Mesenchymal stem cell (in vitro differentiated cells and primary cell): Measurements from ENCODE around the gene RCBTB2.
"Not testable (repeated sequence)": the region's sequence is repeated elsewhere in the genome, so short reads cannot be mapped to it uniquely, and the experiment has no call there.

ENCODE experiments used
- DNase-seq: peaks from one replicate; pipeline ENCODE4 v3.0.0-alpha.2; 2013
- H2AFZ ChIP-seq: one replicate; pipeline ENCODE4 v1.6.1; 2013; ENCODE audit warnings: low read depth, mild to moderate bottlenecking, control low read depth, inconsistent platforms, low read length, moderate library complexity
- H2AK5ac ChIP-seq: 2 replicates; pipeline ENCODE4 v1.6.1; 2013; ENCODE audit warnings: low read length, moderate library complexity, mild to moderate bottlenecking, inconsistent platforms; ENCODE audit not compliant: severe bottlenecking
- H2BK120ac ChIP-seq: one replicate; pipeline ENCODE4 v1.6.1; 2013; ENCODE audit warnings: low read depth, mild to moderate bottlenecking, inconsistent platforms, low read length, moderate library complexity
- H2BK12ac ChIP-seq, 2 experiments: one replicate each; pipeline ENCODE4 v1.6.1; 2013; ENCODE audit warnings: inconsistent platforms in 2 of 2, low read length in 2 of 2, mild to moderate bottlenecking in 2 of 2, moderate library complexity in 2 of 2, control low read depth in 1 of 2
- H2BK15ac ChIP-seq: one replicate; pipeline ENCODE4 v1.6.1; 2013; ENCODE audit warnings: mild to moderate bottlenecking, low read depth, inconsistent platforms; ENCODE audit not compliant: poor library complexity, severe bottlenecking
- H2BK5ac ChIP-seq: 2 replicates; pipeline ENCODE4 v1.6.1; 2013; ENCODE audit warnings: low read depth, mild to moderate bottlenecking, low read length, control low read depth, inconsistent platforms; ENCODE audit not compliant: poor library complexity, severe bottlenecking
- H3K14ac ChIP-seq, 2 experiments: one replicate each; pipeline ENCODE4 v1.6.1; 2013; ENCODE audit warnings: inconsistent platforms in 2 of 2, low read length in 2 of 2, control low read depth in 1 of 2, mild to moderate bottlenecking in 1 of 2, moderate library complexity in 1 of 2
- H3K18ac ChIP-seq, 2 experiments: one replicate each; pipeline ENCODE4 v1.6.1; 2013; ENCODE audit warnings: inconsistent platforms in 2 of 2, low read length in 2 of 2, control low read depth in 1 of 2, low read depth in 1 of 2, mild to moderate bottlenecking in 1 of 2
- H3K23ac ChIP-seq, 2 experiments: one replicate each; pipeline ENCODE4 v1.6.1; 2013; ENCODE audit warnings: inconsistent platforms in 2 of 2, low read length in 2 of 2, mild to moderate bottlenecking in 2 of 2, moderate library complexity in 2 of 2, control low read depth in 1 of 2
- H3K27ac ChIP-seq: 2 replicates; pipeline ENCODE4 v1.5.1; 2013; ENCODE audit warnings: mild to moderate bottlenecking, moderate library complexity, low read length, control low read depth, inconsistent platforms; ENCODE audit not compliant: poor library complexity, severe bottlenecking
- H3K27me3 ChIP-seq, 2 experiments: 2 replicates each; pipeline versions ENCODE4 v1.6.1 to v1.7.0; 2013; ENCODE audit warnings: low read length in 2 of 2, mild to moderate bottlenecking in 2 of 2, moderate library complexity in 2 of 2, control low read depth in 1 of 2, inconsistent platforms in 1 of 2; ENCODE audit not compliant: control insufficient read depth in 1 of 2, insufficient read depth in 1 of 2
- H3K36me3 ChIP-seq, 2 experiments: 2 replicates each; pipeline versions ENCODE4 v1.6.1 to v1.7.0; 2013; ENCODE audit warnings: low read length in 2 of 2, control low read depth in 1 of 2, inconsistent platforms in 1 of 2, low read depth in 1 of 2, mild to moderate bottlenecking in 1 of 2; ENCODE audit not compliant: insufficient read depth in 2 of 2, control insufficient read depth in 1 of 2
- H3K4ac ChIP-seq, 2 experiments: one replicate each; pipeline ENCODE4 v1.6.1; 2013; ENCODE audit warnings: inconsistent platforms in 2 of 2, low read length in 2 of 2, mild to moderate bottlenecking in 2 of 2, moderate library complexity in 2 of 2, control low read depth in 1 of 2, low read depth in 1 of 2
- H3K4me1 ChIP-seq: 2 replicates; pipeline ENCODE4 v1.6.1; 2013; ENCODE audit warnings: low read depth, low read length, control low read depth; ENCODE audit not compliant: control insufficient read depth, insufficient read depth
- H3K4me2 ChIP-seq: 2 replicates; pipeline ENCODE4 v1.6.1; 2013; ENCODE audit warnings: low read length, mild to moderate bottlenecking, inconsistent platforms; ENCODE audit not compliant: poor library complexity, severe bottlenecking
- H3K4me3 ChIP-seq, 2 experiments: 2 replicates each; pipeline versions ENCODE4 v1.5.1 to v1.7.0; 2013; ENCODE audit warnings: low read length in 2 of 2, mild to moderate bottlenecking in 2 of 2, control low read depth in 1 of 2, low read depth in 1 of 2; ENCODE audit not compliant: insufficient read depth in 1 of 2
- H3K79me1 ChIP-seq: replicated peaks from 2 replicates; pipeline ENCODE4 v1.6.1; 2013; ENCODE audit warnings: mild to moderate bottlenecking, control low read depth, low read length, inconsistent platforms; ENCODE audit not compliant: poor library complexity, severe bottlenecking
- H3K9ac ChIP-seq: 2 replicates; pipeline ENCODE4 v1.7.0; 2013; ENCODE audit warnings: mild to moderate bottlenecking, low read length, moderate library complexity
- H3K9me3 ChIP-seq: 2 replicates; pipeline ENCODE4 v1.7.0; 2013; ENCODE audit warnings: mild to moderate bottlenecking, low read length; ENCODE audit not compliant: control insufficient read depth
- H4K8ac ChIP-seq: one replicate; pipeline ENCODE4 v1.6.1; 2013; ENCODE audit warnings: inconsistent platforms, mild to moderate bottlenecking, low read length, moderate library complexity
- H4K91ac ChIP-seq: one replicate; pipeline ENCODE4 v1.6.1; 2013; ENCODE audit warnings: mild to moderate bottlenecking, low read length, inconsistent platforms
- WGBS: methylation state at CpG from one replicate; pipeline ENCODE4 v1.1.7; 2013; ENCODE audit warnings: mixed read lengths; 5-methylcytosine and 5-hydroxymethylcytosine counted together

RCBTB2 gene

DNA sequence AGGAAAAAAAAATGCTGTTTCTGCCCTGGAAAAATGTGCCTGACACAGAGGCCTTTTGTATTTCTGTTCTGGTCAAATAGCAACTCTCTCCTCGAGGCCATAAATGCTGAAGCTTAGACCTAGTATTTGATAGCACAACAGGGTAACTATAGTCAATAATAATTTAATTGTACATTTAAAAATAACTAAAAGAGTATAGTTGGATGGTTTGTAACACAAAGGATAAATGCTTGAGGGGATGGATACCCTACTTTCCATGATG lies 47.0 kb upstream of the RCBTB2 start:
- H2AK5ac ChIP-seq, H3K4ac ChIP-seq, H3K79me1 ChIP-seq, H3K27ac ChIP-seq, H3K9me3 ChIP-seq, H2BK5ac ChIP-seq, H3K36me3 ChIP-seq, H3K9ac ChIP-seq, H3K4me3 ChIP-seq, H2BK120ac ChIP-seq, H3K14ac ChIP-seq, H4K8ac ChIP-seq, H3K18ac ChIP-seq, H3K23ac ChIP-seq, H4K91ac ChIP-seq, H2BK15ac ChIP-seq, H2AFZ ChIP-seq, H3K4me2 ChIP-seq, H3K4me1 ChIP-seq, DNase-seq: not testable (repeated sequence)
- 100% methylated on average over 1 of the region's 1 CpG for WGBS
- Histone ChIP-seq H3K27me3 (peaks cover 0 to 15% of the 10 kb centered on the region in 2 experiments), H2BK12ac (peak overlapping the region in 1 of 2 experiments; percentile 19)

DNA sequence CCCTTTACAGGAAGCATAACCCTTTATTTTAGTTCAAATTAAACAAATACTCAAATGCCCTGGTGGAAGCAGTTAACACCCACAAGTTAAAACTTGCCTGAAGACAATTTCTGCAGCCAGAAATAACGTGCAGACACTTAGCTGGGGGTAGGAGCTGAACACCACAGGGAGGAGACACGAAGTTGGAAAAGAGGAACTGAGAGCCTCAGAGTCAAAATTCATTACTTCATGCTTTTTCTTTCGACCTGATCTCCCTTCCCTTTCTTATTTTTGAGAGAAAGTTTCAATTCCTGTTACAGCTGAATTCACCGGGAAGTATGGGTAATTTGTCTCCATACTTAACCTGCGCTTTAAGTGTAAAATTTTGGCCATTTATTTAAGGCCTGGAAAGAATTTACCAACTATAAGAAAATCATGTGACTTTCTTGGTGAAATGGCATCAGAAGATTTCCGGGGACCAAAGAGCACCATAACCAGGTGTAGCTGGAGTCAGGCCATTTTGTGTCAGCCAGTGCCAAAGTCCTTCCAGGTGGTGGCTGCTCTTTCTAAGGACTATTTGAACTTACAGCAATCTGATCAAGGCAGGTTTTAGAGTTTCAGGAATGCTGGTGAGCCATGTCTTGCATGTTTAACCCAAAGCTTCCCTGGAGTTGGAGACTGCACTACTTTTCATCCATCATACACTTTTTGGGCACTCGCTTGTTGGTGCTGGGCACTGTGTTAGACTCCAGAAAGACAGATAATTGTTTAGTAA lies 46.5 kb upstream of the RCBTB2 start:
- WGBS, result 90% methylated on average over 3 of the region's 7 CpGs

GRCh38 chr13:48578516-48579164 lies 45.8 kb upstream of the RCBTB2 start:
- H3K18ac ChIP-seq, result no peak overlapping the region
- no peak overlapping the region for H2AFZ ChIP-seq
- 83% methylated on average over 3 of the region's 3 CpGs for WGBS
- no peak overlapping the region for H4K91ac ChIP-seq
- no peak overlapping the region for H2BK120ac ChIP-seq
- no peak overlapping the region for H3K4me2 ChIP-seq
- no peak for DNase-seq
- H3K36me3 ChIP-seq, result no peaks in the 10 kb centered on the region
- no peak overlapping the region for H3K9ac ChIP-seq
- H3K27ac ChIP-seq, result no peak overlapping the region
- no peaks in the 10 kb centered on the region for H3K4me1 ChIP-seq
- H3K14ac ChIP-seq, result no peak overlapping the region
- peaks cover 0 to 13% of the 10 kb centered on the region in 2 experiments for H3K27me3 ChIP-seq
- H2BK5ac ChIP-seq, result no peak overlapping the region
- no peak overlapping the region for H4K8ac ChIP-seq
- no peak overlapping the region for H3K4me3 ChIP-seq
- H2BK12ac ChIP-seq, result no peak overlapping the region
- H3K4ac ChIP-seq, result no peak overlapping the region
- no peak overlapping the region for H2BK15ac ChIP-seq
- H2AK5ac ChIP-seq, result no peak overlapping the region
- H3K9me3 ChIP-seq, result no peaks in the 10 kb centered on the region
- H3K23ac ChIP-seq, result no peak overlapping the region
- H3K79me1 ChIP-seq, result no peaks in the 10 kb centered on the region

More for the DNA sequence above, 46.5 kb upstream of the RCBTB2 start:
- H2BK12ac ChIP-seq, result peak overlapping the region in 1 of 2 experiments; percentile 19
- H3K4me3 ChIP-seq, result no peak overlapping the region
- H2BK120ac ChIP-seq, result no peak overlapping the region
- H3K4me1 ChIP-seq, result no peaks in the 10 kb centered on the region
- H3K14ac ChIP-seq, result no peak overlapping the region
- H3K36me3 ChIP-seq, result no peaks in the 10 kb centered on the region
- no peak overlapping the region for H2BK5ac ChIP-seq
- H3K23ac ChIP-seq, result no peak overlapping the region
- H3K27me3 ChIP-seq, result peaks cover 0 to 15% of the 10 kb centered on the region in 2 experiments
- H4K8ac ChIP-seq, result no peak overlapping the region
- no peaks in the 10 kb centered on the region for H3K79me1 ChIP-seq
- DNase-seq, result no peak
- H2AK5ac ChIP-seq, result no peak overlapping the region
- no peak overlapping the region for H2AFZ ChIP-seq
- H4K91ac ChIP-seq, result no peak overlapping the region
- no peak overlapping the region for H3K4me2 ChIP-seq
- no peak overlapping the region for H3K9ac ChIP-seq
- peak overlapping the region in 1 of 2 experiments; percentile 30 for H3K4ac ChIP-seq
- no peak overlapping the region for H2BK15ac ChIP-seq
- H3K18ac ChIP-seq, result no peak overlapping the region
- no peak overlapping the region for H3K27ac ChIP-seq
- H3K9me3 ChIP-seq, result no peaks in the 10 kb centered on the region

DNA sequence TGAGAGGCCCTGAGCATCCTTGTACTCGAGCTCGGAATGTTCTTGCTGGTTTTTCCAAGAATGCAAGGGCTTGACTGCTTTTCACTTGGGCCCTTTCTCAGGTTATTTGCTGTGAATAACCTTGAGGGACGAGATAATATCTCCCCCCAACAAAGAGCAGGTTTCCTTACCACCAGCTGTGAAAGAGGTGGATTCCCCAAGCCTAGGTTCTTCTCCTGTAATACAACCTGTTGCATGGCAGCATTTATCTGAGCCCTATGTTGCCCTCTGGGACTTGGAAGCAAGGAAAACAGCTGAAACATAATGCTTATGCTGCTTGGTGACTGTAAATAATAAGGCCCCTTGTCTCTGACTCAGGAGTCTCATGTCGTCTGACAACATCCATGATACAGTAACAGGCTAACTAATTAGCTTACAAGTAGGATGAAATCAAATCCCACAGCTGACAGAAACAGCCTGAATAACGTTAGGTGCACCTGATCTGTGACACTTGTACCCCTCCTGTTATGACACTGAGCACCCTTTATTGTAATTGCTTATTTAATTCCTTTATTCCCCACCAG lies 43.6 kb upstream of the RCBTB2 start:
- no peak overlapping the region for H2AK5ac ChIP-seq
- H2BK15ac ChIP-seq, result no peak overlapping the region
- H3K79me1 ChIP-seq, result no peaks in the 10 kb centered on the region
- H2AFZ ChIP-seq, result no peak overlapping the region
- no peak overlapping the region for H2BK120ac ChIP-seq
- no peak overlapping the region for H3K9ac ChIP-seq
- H4K8ac ChIP-seq, result no peak overlapping the region
- no peak overlapping the region for H3K18ac ChIP-seq
- H3K36me3 ChIP-seq, result no peaks in the 10 kb centered on the region
- H3K27me3 ChIP-seq, result no peaks in the 10 kb centered on the region
- no peak overlapping the region for H3K23ac ChIP-seq
- no peak overlapping the region for H3K14ac ChIP-seq
- WGBS, result 82% methylated on average over 5 of the region's 5 CpGs
- no peak for DNase-seq
- no peak overlapping the region for H3K4me2 ChIP-seq
- H3K4me1 ChIP-seq, result no peaks in the 10 kb centered on the region
- no peaks in the 10 kb centered on the region for H3K9me3 ChIP-seq
- H2BK5ac ChIP-seq, result no peak overlapping the region
- H3K4me3 ChIP-seq, result no peak overlapping the region
- no peak overlapping the region for H3K27ac ChIP-seq
- no peak overlapping the region for H3K4ac ChIP-seq
- no peak overlapping the region for H2BK12ac ChIP-seq
- no peak overlapping the region for H4K91ac ChIP-seq
